A673 (cell line): ENCODE results near the gene TMED1. TPM values are rescaled to one million over a fixed set of nuclear protein-coding genes. Genes with fewer than 3 reads are reported as not detected.

Experiments used
- BruUV-seq: library from RNA; stranded (reverse); fragments of 400-500 nt; replicated peaks from 2 replicates; lab custom pipeline; 2021; lab: Mats Ljungman, UMichigan
- CTCF ChIA-PET: fragments of 300-600 bp; sonication (Branson Sonifier 250); formaldehyde crosslinking; loops from one replicate; lab custom pipeline; 2022; ENCODE audit warnings: antibody characterized with exemption; lab: Charles Lee
- POLR2A ChIA-PET: fragments of 300-600 bp; sonication (Branson Sonifier 250); formaldehyde crosslinking; loops from one replicate; lab custom pipeline; 2022; ENCODE audit warnings: antibody characterized with exemption; ENCODE audit not compliant: low non-redundant PET; lab: Charles Lee
- DNase-seq: peaks from one replicate; pipeline ENCODE4 v3.0.0-alpha.2; 2015; ENCODE audit warnings: low spot score
- H3K27ac ChIP-seq: fragments of 200-600 bp; sonication (generic); 2 replicates; pipeline ENCODE4 v1.5.1; 2016; ENCODE audit warnings: mixed run types, low read depth, mild to moderate bottlenecking, mixed read lengths, antibody characterized with exemption, low read length; ENCODE audit not compliant: poor library complexity, severe bottlenecking
- H3K27me3 ChIP-seq: fragments of 200-600 bp; sonication (generic); replicated peaks from 2 replicates; pipeline ENCODE4 v1.6.1; 2017; ENCODE audit warnings: mixed run types, low read depth, mild to moderate bottlenecking, mixed read lengths, antibody characterized with exemption, low read length; ENCODE audit not compliant: insufficient read depth, poor library complexity
- H3K36me3 ChIP-seq: fragments of 200-600 bp; sonication (generic); 2 replicates; pipeline ENCODE4 v1.6.1; 2016; ENCODE audit warnings: mixed run types, mild to moderate bottlenecking, mixed read lengths, antibody characterized with exemption, low read length; ENCODE audit not compliant: insufficient read depth, poor library complexity, severe bottlenecking
- H3K4me1 ChIP-seq: fragments of 200-600 bp; sonication (generic); 2 replicates; pipeline ENCODE4 v1.6.1; 2017; ENCODE audit warnings: mixed run types, mild to moderate bottlenecking, mixed read lengths, antibody characterized with exemption, low read length; ENCODE audit not compliant: insufficient read depth, poor library complexity, severe bottlenecking
- H3K4me3 ChIP-seq: fragments of 200-600 bp; sonication (generic); 2 replicates; pipeline ENCODE4 v1.5.1; 2016; ENCODE audit warnings: low read depth, mixed run types, mild to moderate bottlenecking, mixed read lengths, low read length; ENCODE audit not compliant: poor library complexity, severe bottlenecking
- H3K9me3 ChIP-seq: fragments of 200-600 bp; sonication (generic); 2 replicates; pipeline ENCODE4 v1.6.1; 2016; ENCODE audit warnings: mixed run types, low read depth, mild to moderate bottlenecking, mixed read lengths, antibody characterized with exemption, low read length; ENCODE audit not compliant: poor library complexity, severe bottlenecking
- CTCF ChIP-seq: fragments of 300-800, 200-600 bp; sonication (generic); conservative IDR thresholded peaks from 2 replicates; pipeline ENCODE4 v1.5.1; 2017; ENCODE audit warnings: low read depth, mild to moderate bottlenecking, antibody characterized with exemption, low read length, moderate library complexity, mixed read lengths
- EZH2 ChIP-seq: fragments of 200-600 bp; sonication (generic); IDR thresholded peaks from 2 replicates; pipeline ENCODE4 v1.6.1; 2017; ENCODE audit warnings: borderline replicate concordance, low read depth, mild to moderate bottlenecking, mixed read lengths, antibody characterized with exemption, low read length; ENCODE audit not compliant: poor library complexity, severe bottlenecking
- intact Hi-C: fragments of 100-400 bp; cut with micrococcal nuclease; formaldehyde crosslinking; loops from one replicate; pipeline ENCODE4 v1.10.0; 2022; ENCODE audit not compliant: unreplicated experiment
- total RNA-seq: library from RNA; stranded (reverse); gene quantifications from 2 replicates; pipeline ENCODE4 v1.2.3, GENCODE V29; 2021

The TMED1 gene
- total RNA-seq, 1 experiment from 2014 or later: 27.3 TPM

DNA sequence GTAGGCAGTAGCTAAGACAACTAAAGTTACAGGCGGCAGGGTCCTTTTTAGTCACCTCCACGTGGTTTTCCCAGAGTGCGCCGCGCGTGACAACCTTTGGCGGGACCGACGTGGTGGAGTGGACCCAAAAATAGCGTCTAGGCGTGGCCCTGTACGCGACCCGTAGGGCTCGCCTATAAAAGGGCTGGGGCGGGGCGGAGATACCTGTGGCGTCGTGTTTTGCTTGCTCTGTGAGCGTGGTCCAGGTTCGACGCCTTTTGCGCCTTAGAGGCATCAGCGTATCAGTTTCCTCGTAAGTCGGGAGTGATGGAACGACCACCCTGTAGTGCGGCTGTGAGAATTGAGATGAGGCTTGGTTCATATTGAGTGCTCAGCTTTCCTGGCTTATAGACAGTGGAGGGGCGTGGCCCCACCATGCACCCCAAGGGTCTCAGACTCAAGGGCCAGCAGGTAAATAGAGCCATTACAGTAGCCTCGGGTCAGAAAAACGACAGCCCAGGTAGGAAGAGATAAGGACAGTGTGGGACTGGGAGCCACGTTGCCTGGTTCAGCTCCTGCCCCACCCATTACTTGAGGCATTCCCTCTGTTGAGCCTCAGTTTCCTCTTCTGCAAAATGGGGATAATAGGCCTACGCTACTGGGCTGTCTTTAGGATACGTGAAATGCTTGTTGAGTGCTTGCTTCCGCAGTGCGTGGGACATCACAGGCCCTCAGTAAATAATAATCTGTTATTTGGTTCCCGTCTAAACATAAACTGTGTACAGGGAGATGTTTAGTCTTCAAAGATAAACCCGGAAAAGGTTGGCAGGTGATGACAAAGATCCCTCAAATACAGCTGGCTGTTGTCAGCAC is 693 bp upstream of the TMED1 start:
- DNase-seq: peak; percentile 90
- POLR2A ChIA-PET: interaction anchor here (0.5 to 0.9 kb wide), 2 partner anchors 22 to 108 kb away, joined by 4 to 9 read pairs; no protein-coding TSS in a partner anchor
- intact Hi-C loops: loop anchor here (5.0 kb wide), 1 partner anchor 119 kb away; the partner anchor contains the start of gene DNM2
- Histone ChIP-seq H3K27me3 (no peaks in the 10 kb centered on the region), H3K27ac (peak overlapping the region; percentile 98), H3K4me3 (peak overlapping the region; percentile 60), H3K9me3 (no peaks in the 10 kb centered on the region), H3K4me1 (no peaks in the 10 kb centered on the region), H3K36me3 (peaks cover 13% of the 10 kb centered on the region)
- TF ChIP-seq CTCF: no peak
- no peak for TF ChIP-seq EZH2
- CTCF ChIA-PET: interaction anchor here (0.6 to 1.6 kb wide), 5 partner anchors 22 to 407 kb away, joined by 4 to 7 read pairs (median 5); partner anchors contain the start of gene DNM2
- BruUV-seq: TSS peak; percentile 43

DNA sequence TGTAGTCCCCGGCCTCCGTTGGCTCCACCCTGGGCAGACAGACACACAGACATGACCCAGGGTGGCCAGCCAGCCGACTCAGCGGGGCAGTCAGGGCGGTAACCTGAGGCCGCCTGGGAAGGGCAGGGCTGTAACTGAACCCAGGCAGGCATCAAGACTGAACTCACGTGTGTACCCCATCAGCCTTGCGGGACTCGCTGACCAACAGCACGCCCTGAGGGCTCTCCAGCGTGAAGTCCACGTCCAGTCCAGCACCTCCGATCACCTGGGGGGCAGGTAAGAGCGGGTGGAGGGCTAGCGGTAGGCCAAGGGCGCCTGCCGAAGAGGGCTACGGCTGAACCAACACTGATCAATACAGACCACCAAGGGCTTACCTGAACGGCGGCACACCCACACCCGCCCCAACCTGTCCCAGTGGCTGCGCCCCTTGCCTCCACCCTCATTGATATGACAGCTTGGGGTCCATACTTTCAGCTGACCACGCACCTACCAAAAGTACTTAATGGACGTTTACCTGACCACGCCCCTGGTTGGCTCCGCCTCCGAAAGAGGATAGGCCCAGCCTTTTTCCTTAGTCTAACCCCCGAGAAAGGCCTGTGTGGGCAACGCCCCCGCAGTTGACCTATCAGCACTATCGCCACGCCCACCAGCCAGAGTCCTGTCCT is 791 bp downstream of the TMED1 start:
- DNase-seq: no peak
- Histone ChIP-seq H3K4me3 (peak overlapping the region; percentile 60), H3K27me3 (no peaks in the 10 kb centered on the region), H3K9me3 (no peaks in the 10 kb centered on the region), H3K4me1 (no peaks in the 10 kb centered on the region), H3K36me3 (peaks cover 13% of the 10 kb centered on the region), H3K27ac (peak overlapping the region; percentile 98)
- ChIA-PET POLR2A (interaction anchor here (0.8 kb wide), 1 partner anchor 36 kb away, joined by 11 read pairs; no protein-coding TSS in a partner anchor), CTCF (interaction anchor here (1.0 to 1.6 kb wide), 5 partner anchors 19 to 118 kb away, joined by 4 to 7 read pairs (median 6); partner anchors contain the start of gene DNM2)
- intact Hi-C loops: loop anchor here (5.0 kb wide), 1 partner anchor 118 kb away; the partner anchor contains the start of gene DNM2
- no peak for TF ChIP-seq CTCF
- TF ChIP-seq EZH2: no peak
- TSS peak; percentile 53 for BruUV-seq

DNA sequence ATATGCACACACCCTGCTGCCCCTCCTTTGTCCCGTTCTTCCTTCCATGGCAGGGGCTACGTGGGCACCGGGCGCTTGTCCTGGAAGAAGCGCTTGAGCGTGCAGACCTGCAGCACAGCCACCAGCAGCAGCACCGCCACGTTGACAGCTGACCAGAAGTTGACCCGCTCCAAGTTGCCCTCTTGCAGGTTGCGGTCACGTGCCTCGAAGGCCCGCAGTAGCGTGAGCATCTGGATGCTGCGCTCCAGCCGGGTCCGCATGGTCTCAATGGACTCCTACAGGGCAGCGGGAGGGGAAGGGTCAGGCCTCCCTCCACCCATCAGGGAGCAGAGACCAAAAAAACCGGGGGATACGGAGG is 3.1 kb downstream of the TMED1 start:
- DNase-seq: no peak
- Histone ChIP-seq H3K27ac (no peak overlapping the region), H3K27me3 (no peaks in the 10 kb centered on the region), H3K36me3 (peaks cover 13% of the 10 kb centered on the region), H3K4me1 (no peaks in the 10 kb centered on the region), H3K9me3 (no peaks in the 10 kb centered on the region), H3K4me3 (no peak overlapping the region)
- intact Hi-C loops: no loop called here
- TF ChIP-seq CTCF (no peak), EZH2 (no peak)
- BruUV-seq: no TSS peak
- ChIA-PET CTCF (no interaction called here), POLR2A (no interaction called here)
